PC-9 (cell line): ENCODE data around the gene SOCS7. TPM values are rescaled to one million over a fixed set of nuclear protein-coding genes. Genes with fewer than 3 reads are reported as not detected.

Source experiments
- BruUV-seq: library from RNA; stranded (reverse); fragments of 400-500 nt; replicated peaks from 2 replicates; lab custom pipeline; 2021; lab: Mats Ljungman, UMichigan
- CTCF ChIA-PET: fragments of 300-600 bp; sonication (Branson Sonifier 250); formaldehyde crosslinking; loops from one replicate; lab custom pipeline; 2022; ENCODE audit warnings: antibody characterized with exemption; lab: Charles Lee
- POLR2A ChIA-PET: fragments of 300-600 bp; sonication (Branson Sonifier 250); formaldehyde crosslinking; loops from one replicate; lab custom pipeline; 2022; ENCODE audit warnings: antibody characterized with exemption; ENCODE audit not compliant: unreplicated experiment; lab: Charles Lee
- DNase-seq, 2 experiments: peaks; one replicate each; pipeline versions ENCODE4 v3.0.0 to v3.0.0-alpha.2; 2015 to 2022; ENCODE audit warnings: mixed read lengths in 1 of 2
- H2AFZ ChIP-seq: fragments of 200-600 bp; sonication (generic); 2 replicates; pipeline ENCODE4 v1.8.1; 2017; ENCODE audit warnings: antibody characterized with exemption
- H3F3A ChIP-seq: fragments of 200-600 bp; sonication (generic); 2 replicates; pipeline ENCODE4 v1.8.1; 2017; ENCODE audit warnings: antibody characterized with exemption, mild to moderate bottlenecking, low read depth; ENCODE audit not compliant: insufficient read depth
- H3K27ac ChIP-seq: fragments of 200-600 bp; sonication (generic); 2 replicates; pipeline ENCODE4 v1.6.1; 2016; ENCODE audit warnings: mixed run types
- H3K27me3 ChIP-seq: fragments of 200-600 bp; sonication (generic); 2 replicates; pipeline ENCODE4 v1.6.1; 2016; ENCODE audit warnings: low read depth, mixed run types; ENCODE audit not compliant: insufficient read depth
- H3K36me3 ChIP-seq: fragments of 200-600 bp; sonication (generic); 2 replicates; pipeline ENCODE4 v1.6.1; 2016; ENCODE audit warnings: low read depth, mixed run types
- H3K4me1 ChIP-seq: fragments of 200-600 bp; sonication (generic); replicated peaks from 2 replicates; pipeline ENCODE4 v1.6.1; 2016; ENCODE audit warnings: mixed run types; ENCODE audit not compliant: insufficient read depth
- H3K4me2 ChIP-seq: fragments of 200-600 bp; sonication (generic); 2 replicates; pipeline ENCODE4 v1.6.1; 2017; ENCODE audit warnings: mixed run types
- H3K4me3 ChIP-seq: fragments of 200-600 bp; sonication (generic); 2 replicates; pipeline ENCODE4 v1.6.1; 2016; ENCODE audit warnings: mixed run types
- H3K79me2 ChIP-seq: fragments of 200-600 bp; sonication (generic); 2 replicates; pipeline ENCODE4 v1.6.1; 2017; ENCODE audit warnings: low read depth, mixed run types
- H3K9me2 ChIP-seq: fragments of 200-600 bp; sonication (generic); 2 replicates; pipeline ENCODE4 v1.8.1; 2017; ENCODE audit warnings: mild to moderate bottlenecking; ENCODE audit not compliant: insufficient read depth
- H3K9me3 ChIP-seq: fragments of 200-600 bp; sonication (generic); 2 replicates; pipeline ENCODE4 v1.8.1; 2016; ENCODE audit warnings: low read depth; ENCODE audit not compliant: insufficient read depth
- H4K20me1 ChIP-seq: fragments of 200-600 bp; sonication (generic); 2 replicates; pipeline ENCODE4 v1.8.1; 2017; ENCODE audit not compliant: insufficient read depth
- EZH2 ChIP-seq: fragments of 200-600 bp; sonication (generic); IDR thresholded peaks from 2 replicates; pipeline ENCODE4 v1.8.0; 2017; ENCODE audit warnings: antibody characterized with exemption, low read depth
- intact Hi-C: fragments of 100-400 bp; cut with micrococcal nuclease; formaldehyde crosslinking; loops from one replicate; pipeline ENCODE4 v1.10.0; 2022; ENCODE audit not compliant: unreplicated experiment
- total RNA-seq: library from RNA; stranded (reverse); gene quantifications from 2 replicates; pipeline ENCODE4 v1.2.3, GENCODE V29; 2021
- TF ChIP-seq, protein P1 (sequence below): fragments of 200-600 bp; sonication (generic); conservative IDR thresholded peaks from 2 replicates; pipeline ENCODE4 v1.6.1; 2017; ENCODE audit warnings: mixed run types, antibody characterized with exemption, mild to moderate bottlenecking, moderate library complexity

The SOCS7 gene
- total RNA-seq, 1 experiment from 2014 or later = 19.6 TPM

DNA sequence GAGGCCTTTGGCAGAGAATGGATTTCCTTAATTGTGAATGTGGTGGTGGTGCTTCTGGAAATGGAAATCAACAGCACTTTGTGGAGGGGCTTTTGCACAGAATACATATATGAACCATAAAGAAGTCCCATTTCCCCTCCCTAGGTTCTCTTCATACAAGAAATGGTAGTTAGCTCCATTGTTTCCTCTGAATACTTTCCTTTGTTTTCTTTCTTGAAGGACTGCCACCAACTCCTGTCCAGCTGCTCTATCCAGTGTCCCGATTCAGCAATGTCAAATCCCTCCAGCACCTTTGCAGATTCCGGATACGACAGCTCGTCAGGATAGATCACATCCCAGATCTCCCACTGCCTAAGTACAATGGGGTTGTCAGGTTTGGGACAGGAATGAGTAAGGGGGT is 43.4 kb downstream of the SOCS7 start:
- no peaks in the 10 kb centered on the region for H3K79me2 ChIP-seq
- H3K36me3 ChIP-seq = no peaks in the 10 kb centered on the region
- no peaks in the 10 kb centered on the region for H3K4me1 ChIP-seq
- H3F3A ChIP-seq = no peaks in the 10 kb centered on the region
- ChIA-PET CTCF (no interaction called here), POLR2A (no interaction called here)
- no TSS peak for BruUV-seq
- H3K4me3 ChIP-seq = no peak overlapping the region
- H2AFZ ChIP-seq = no peak overlapping the region
- intact Hi-C loops = no loop called here
- H3K27me3 ChIP-seq = no peaks in the 10 kb centered on the region
- no peak for TF ChIP-seq EZH2
- TF ChIP-seq, protein P1, sequence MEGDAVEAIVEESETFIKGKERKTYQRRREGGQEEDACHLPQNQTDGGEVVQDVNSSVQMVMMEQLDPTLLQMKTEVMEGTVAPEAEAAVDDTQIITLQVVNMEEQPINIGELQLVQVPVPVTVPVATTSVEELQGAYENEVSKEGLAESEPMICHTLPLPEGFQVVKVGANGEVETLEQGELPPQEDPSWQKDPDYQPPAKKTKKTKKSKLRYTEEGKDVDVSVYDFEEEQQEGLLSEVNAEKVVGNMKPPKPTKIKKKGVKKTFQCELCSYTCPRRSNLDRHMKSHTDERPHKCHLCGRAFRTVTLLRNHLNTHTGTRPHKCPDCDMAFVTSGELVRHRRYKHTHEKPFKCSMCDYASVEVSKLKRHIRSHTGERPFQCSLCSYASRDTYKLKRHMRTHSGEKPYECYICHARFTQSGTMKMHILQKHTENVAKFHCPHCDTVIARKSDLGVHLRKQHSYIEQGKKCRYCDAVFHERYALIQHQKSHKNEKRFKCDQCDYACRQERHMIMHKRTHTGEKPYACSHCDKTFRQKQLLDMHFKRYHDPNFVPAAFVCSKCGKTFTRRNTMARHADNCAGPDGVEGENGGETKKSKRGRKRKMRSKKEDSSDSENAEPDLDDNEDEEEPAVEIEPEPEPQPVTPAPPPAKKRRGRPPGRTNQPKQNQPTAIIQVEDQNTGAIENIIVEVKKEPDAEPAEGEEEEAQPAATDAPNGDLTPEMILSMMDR = no peak
- H3K9me2 ChIP-seq = no peaks in the 10 kb centered on the region
- DNase-seq = no peak
- no peaks in the 10 kb centered on the region for H3K9me3 ChIP-seq
- no peak overlapping the region for H3K27ac ChIP-seq
- no peaks in the 10 kb centered on the region for H4K20me1 ChIP-seq
- H3K4me2 ChIP-seq = no peak overlapping the region

DNA sequence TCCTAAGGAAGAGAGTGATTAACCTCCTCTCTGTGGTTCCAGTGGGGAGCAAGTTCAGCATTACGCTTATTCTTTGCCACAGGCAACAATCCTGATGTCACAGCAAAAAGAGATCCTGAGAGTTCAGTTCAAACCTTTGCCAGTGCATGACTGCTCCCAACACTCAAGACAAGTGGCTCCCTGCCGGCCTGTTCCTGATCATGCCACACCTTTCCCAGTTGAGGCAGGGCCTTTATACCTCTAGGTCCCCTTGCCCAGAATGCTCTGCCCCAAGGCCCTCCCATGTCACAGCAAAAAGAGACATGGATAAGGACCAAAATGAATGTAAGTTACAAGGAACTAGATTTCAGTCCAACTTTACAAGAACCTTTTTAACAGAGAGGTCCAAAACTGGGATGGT is 45.6 kb downstream of the SOCS7 start:
- Histone ChIP-seq H2AFZ (no peak overlapping the region), H3K4me1 (no peaks in the 10 kb centered on the region), H3K4me2 (no peak overlapping the region), H3K36me3 (no peaks in the 10 kb centered on the region), H3K9me3 (no peaks in the 10 kb centered on the region), H4K20me1 (no peaks in the 10 kb centered on the region), H3K9me2 (no peaks in the 10 kb centered on the region), H3K79me2 (no peaks in the 10 kb centered on the region), H3K4me3 (no peak overlapping the region), H3K27ac (no peak overlapping the region), H3K27me3 (no peaks in the 10 kb centered on the region), H3F3A (no peaks in the 10 kb centered on the region)
- no TSS peak for BruUV-seq
- ChIA-PET CTCF (no interaction called here), POLR2A (interaction anchor here (0.7 kb wide), 1 partner anchor 48 kb away, joined by 4 read pairs; no protein-coding TSS in a partner anchor)
- no peak for DNase-seq
- TF ChIP-seq, protein P1 = no peak
- no peak for TF ChIP-seq EZH2
- intact Hi-C loops = no loop called here

DNA sequence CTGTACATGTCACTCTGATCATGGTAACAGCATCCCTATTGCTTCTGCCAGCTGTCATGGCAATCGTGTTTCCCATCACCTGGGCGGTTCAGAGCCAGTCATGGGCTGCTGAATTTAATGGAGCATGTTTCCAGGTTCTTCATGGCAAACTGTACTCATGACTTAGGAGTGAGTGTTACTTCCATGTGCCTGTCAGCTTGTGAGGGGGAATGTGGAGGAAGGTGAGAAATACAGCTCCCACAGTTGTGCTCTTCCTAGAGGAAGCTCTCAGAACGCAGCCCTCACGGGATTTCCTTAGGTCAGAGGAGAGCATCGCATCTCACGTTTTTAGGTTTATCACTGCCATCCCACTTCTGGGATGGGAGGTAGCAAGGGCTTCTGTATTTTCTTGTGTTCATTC is 48.6 kb downstream of the SOCS7 start:
- Histone ChIP-seq H3K27me3 (no peaks in the 10 kb centered on the region), H3K4me1 (no peaks in the 10 kb centered on the region), H3K4me2 (no peak overlapping the region), H4K20me1 (no peaks in the 10 kb centered on the region), H2AFZ (no peak overlapping the region), H3K79me2 (no peaks in the 10 kb centered on the region), H3K4me3 (no peak overlapping the region), H3F3A (peaks cover 3% of the 10 kb centered on the region; the same call in 1 of the 2 replicates), H3K9me2 (no peaks in the 10 kb centered on the region), H3K36me3 (no peaks in the 10 kb centered on the region), H3K27ac (no peak overlapping the region), H3K9me3 (no peaks in the 10 kb centered on the region)
- intact Hi-C loops = no loop called here
- ChIA-PET CTCF (no interaction called here), POLR2A (no interaction called here)
- BruUV-seq = no TSS peak
- TF ChIP-seq, protein P1 = no peak
- no peak for TF ChIP-seq EZH2
- DNase-seq = no peak
